Natural killer cell (primary cell): ENCODE data around the gene PROX1. TPM values are rescaled to one million over a fixed set of nuclear protein-coding genes. Genes with fewer than 3 reads are reported as not detected.

Source experiments
- ATAC-seq, 3 donors: fragments of 150-1000 bp in 2 of 3; fragments of 200-7000 bp in 1 of 3; cut with Tn5 transposase; 1 replicate in 1 of 3; 2 replicates in 2 of 3; pipeline ENCODE4 v1.10.0; 2021; ENCODE audit warnings: mild to moderate bottlenecking in 2 of 3, moderate library complexity in 2 of 3
- DNase-seq, 2 donors: peaks; one replicate each; pipeline versions ENCODE4 v3.0.0 to v3.0.0-alpha.2; 2013 to 2021; ENCODE audit warnings: mixed read lengths in 1 of 2
- H3K27ac ChIP-seq: one replicate; pipeline ENCODE4 v1.5.1; 2013; ENCODE audit warnings: mild to moderate bottlenecking, low read length
- H3K27me3 ChIP-seq: one replicate; pipeline ENCODE4 v1.6.1; 2013; ENCODE audit warnings: low read length; ENCODE audit not compliant: control insufficient read depth, insufficient read depth
- H3K36me3 ChIP-seq: one replicate; pipeline ENCODE4 v1.6.1; 2013; ENCODE audit warnings: low read length; ENCODE audit not compliant: control insufficient read depth, insufficient read depth
- H3K4me1 ChIP-seq: one replicate; pipeline ENCODE4 v1.6.1; 2013; ENCODE audit warnings: low read length; ENCODE audit not compliant: control insufficient read depth, insufficient read depth
- H3K4me3 ChIP-seq: one replicate; pipeline ENCODE4 v1.5.1; 2013; ENCODE audit warnings: low read length
- H3K9me3 ChIP-seq: one replicate; pipeline ENCODE4 v1.6.1; 2013; ENCODE audit warnings: low read length; ENCODE audit not compliant: control insufficient read depth, insufficient read depth
- H3K27ac Mint-ChIP-seq, 2 donors: one replicate each; pipeline ENCODE4 v1.8.0; 2022; ENCODE audit warnings: mild to moderate bottlenecking in 2 of 2, mixed read lengths in 2 of 2, moderate library complexity in 1 of 2
- H3K27me3 Mint-ChIP-seq, 2 donors: one replicate each; pipeline ENCODE4 v1.8.0; 2022; ENCODE audit warnings: low read depth in 2 of 2, mixed read lengths in 2 of 2
- H3K36me3 Mint-ChIP-seq: one replicate; pipeline ENCODE4 v1.8.0; 2022; ENCODE audit warnings: mixed read lengths
- H3K4me1 Mint-ChIP-seq, 2 donors: one replicate each; pipeline ENCODE4 v1.8.0; 2022; ENCODE audit warnings: mixed read lengths in 2 of 2
- H3K4me3 Mint-ChIP-seq: one replicate; pipeline ENCODE4 v1.8.0; 2022; ENCODE audit warnings: mild to moderate bottlenecking, moderate library complexity, mixed read lengths
- H3K9me3 Mint-ChIP-seq, 2 donors: one replicate each; pipeline ENCODE4 v1.8.0; 2022; ENCODE audit warnings: mixed read lengths in 2 of 2
- CTCF ChIP-seq: fragments of 200-600 bp; IDR thresholded peaks from one replicate; pipeline ENCODE4 v1.8.0; 2022; ENCODE audit warnings: antibody characterized with exemption
- WGBS: methylation state at CpG from one replicate; pipeline ENCODE4 v1.1.7; 2013; ENCODE audit warnings: missing lambda C conversion rate; ENCODE audit not compliant: insufficient coverage; 5-methylcytosine and 5-hydroxymethylcytosine counted together
- intact Hi-C: fragments of 100-400 bp; cut with micrococcal nuclease; formaldehyde crosslinking; loops from one replicate; pipeline ENCODE4 v1.14.2; 2022
- total RNA-seq, 4 donors: library from RNA; stranded (reverse); fragments of 120-200 nt in 1 of 4; gene quantifications; one replicate each; pipeline versions ENCODE4 v1.2.3 to v1.2.4, GENCODE V29; 2013 to 2022

PROX1 gene
- total RNA-seq, 3 donors from 2014 or later (not counting 1 experiment from before 2014, with no cell fraction given), result not detected

- no peak overlapping the region for H3K4me3 Mint-ChIP-seq
- peaks cover 2 to 8% of the 10 kb centered on the region in 2 donors for H3K9me3 Mint-ChIP-seq
- ATAC-seq (no peak), DNase-seq (no peak)
- TF ChIP-seq CTCF, result no peak
- Histone ChIP-seq H3K4me1 (no peaks in the 10 kb centered on the region), H3K27me3 (no peaks in the 10 kb centered on the region), H3K27ac (no peak overlapping the region), H3K9me3 (no peaks in the 10 kb centered on the region), H3K36me3 (no peaks in the 10 kb centered on the region), H3K4me3 (no peak overlapping the region)
- no peaks in the 10 kb centered on the region for H3K4me1 Mint-ChIP-seq
- H3K27me3 Mint-ChIP-seq, result no peaks in the 10 kb centered on the region
- no peaks in the 10 kb centered on the region for H3K36me3 Mint-ChIP-seq
- no peak overlapping the region for H3K27ac Mint-ChIP-seq
- WGBS, result 93% methylated on average over 3 of the region's 4 CpGs
- intact Hi-C loops, result no loop called here
Measured at GRCh38 chr1:214051786-214052185, 64.0 kb downstream of the PROX1 start.

- no peak for TF ChIP-seq CTCF
- WGBS, result 96% methylated on average over 5 of the region's 5 CpGs
- Mint-ChIP-seq H3K4me1 (no peaks in the 10 kb centered on the region), H3K27me3 (no peaks in the 10 kb centered on the region), H3K36me3 (no peaks in the 10 kb centered on the region), H3K27ac (no peak overlapping the region), H3K9me3 (peaks cover 0 to 4% of the 10 kb centered on the region in 2 donors), H3K4me3 (no peak overlapping the region)
- Histone ChIP-seq H3K27me3 (no peaks in the 10 kb centered on the region), H3K36me3 (no peaks in the 10 kb centered on the region), H3K4me1 (no peaks in the 10 kb centered on the region), H3K4me3 (no peak overlapping the region), H3K27ac (no peak overlapping the region), H3K9me3 (no peaks in the 10 kb centered on the region)
- no peak for DNase-seq
- ATAC-seq, result no peak
- intact Hi-C loops, result no loop called here
Measured at GRCh38 chr1:214058076-214058475, 70.3 kb downstream of the PROX1 start.

GRCh38 chr1:214066190-214066589 lies 78.4 kb downstream of the PROX1 start:
- H3K9me3 ChIP-seq, result no peaks in the 10 kb centered on the region
- intact Hi-C loops, result no loop called here
- H3K27ac ChIP-seq, result no peak overlapping the region
- DNase-seq, result no peak
- H3K4me1 ChIP-seq, result no peaks in the 10 kb centered on the region
- peaks cover 0 to 4% of the 10 kb centered on the region in 2 donors for H3K9me3 Mint-ChIP-seq
- H3K36me3 ChIP-seq, result no peaks in the 10 kb centered on the region
- no peaks in the 10 kb centered on the region for H3K4me1 Mint-ChIP-seq
- WGBS, result 44% methylated on average over 6 of the region's 6 CpGs
- no peak for ATAC-seq
- H3K4me3 Mint-ChIP-seq, result no peak overlapping the region
- no peak for TF ChIP-seq CTCF
- H3K27ac Mint-ChIP-seq, result no peak overlapping the region
- H3K27me3 Mint-ChIP-seq, result peaks cover 0 to 4% of the 10 kb centered on the region in 2 donors
- H3K27me3 ChIP-seq, result no peaks in the 10 kb centered on the region
- H3K36me3 Mint-ChIP-seq, result no peaks in the 10 kb centered on the region
- H3K4me3 ChIP-seq, result no peak overlapping the region

GRCh38 chr1:214066936-214067335 lies 79.2 kb downstream of the PROX1 start:
- H3K27me3 Mint-ChIP-seq, result peaks cover 0 to 4% of the 10 kb centered on the region in 2 donors
- ATAC-seq (no peak), DNase-seq (no peak)
- no peak for TF ChIP-seq CTCF
- H3K27ac ChIP-seq, result no peak overlapping the region
- no peaks in the 10 kb centered on the region for H3K4me1 Mint-ChIP-seq
- no peaks in the 10 kb centered on the region for H3K9me3 ChIP-seq
- H3K4me1 ChIP-seq, result no peaks in the 10 kb centered on the region
- H3K4me3 ChIP-seq, result no peak overlapping the region
- intact Hi-C loops, result no loop called here
- H3K4me3 Mint-ChIP-seq, result no peak overlapping the region
- H3K27me3 ChIP-seq, result no peaks in the 10 kb centered on the region
- no peak overlapping the region for H3K27ac Mint-ChIP-seq
- H3K36me3 ChIP-seq, result no peaks in the 10 kb centered on the region
- H3K36me3 Mint-ChIP-seq, result no peaks in the 10 kb centered on the region
- H3K9me3 Mint-ChIP-seq, result no peaks in the 10 kb centered on the region
- 84% methylated on average over 3 of the region's 3 CpGs for WGBS
